NCI-H69 (cell line): Measurements from ENCODE around the gene DCLRE1C.
"Not testable (repeated sequence)": the region's sequence is repeated elsewhere in the genome, so short reads cannot be mapped to it uniquely, and the experiment has no call there.

ENCODE experiments used
- DNase-seq: peaks from one replicate; lab custom pipeline; 2025; lab: John Stamatoyannopoulos, UW

Gene DCLRE1C

DNA sequence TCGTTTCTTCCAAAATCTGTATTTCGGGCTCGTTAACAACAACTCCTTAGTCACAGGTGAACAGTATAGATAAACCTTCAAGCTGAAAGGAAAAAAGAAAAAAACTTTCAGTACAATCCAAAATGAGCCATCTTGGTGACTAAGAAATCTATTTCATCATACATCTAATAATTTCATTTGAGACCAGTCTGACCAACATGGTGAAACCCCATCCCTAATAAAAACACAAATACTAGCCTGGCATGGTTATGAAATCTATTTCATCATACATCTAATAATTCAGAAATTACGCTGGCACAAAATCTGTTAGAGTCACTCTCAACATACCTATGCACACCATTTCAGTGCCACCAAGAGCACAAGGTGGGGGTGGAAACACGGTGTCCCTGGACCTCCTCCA is 8.8 kb downstream of the DCLRE1C start:
- DNase-seq = no peak

DNA sequence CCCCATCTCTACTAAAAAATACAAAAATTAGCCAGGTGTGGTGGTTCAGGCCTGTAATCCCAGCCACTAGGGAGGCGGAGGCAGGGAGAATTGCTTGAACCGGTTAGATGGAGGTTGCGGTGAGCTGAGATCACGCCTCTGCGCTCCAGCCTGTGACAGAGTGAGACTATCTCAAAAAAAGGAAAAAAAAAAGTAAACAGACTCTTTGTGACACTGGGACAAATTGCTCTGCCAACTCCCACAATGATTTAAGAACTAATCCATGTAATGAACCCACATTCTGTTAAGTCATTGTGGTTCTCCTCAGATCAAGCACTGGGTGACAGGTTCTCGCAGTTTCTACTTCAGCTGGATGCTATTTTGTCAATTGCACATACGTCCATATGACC is 11.0 kb downstream of the DCLRE1C start:
- not testable (repeated sequence) for DNase-seq

DNA sequence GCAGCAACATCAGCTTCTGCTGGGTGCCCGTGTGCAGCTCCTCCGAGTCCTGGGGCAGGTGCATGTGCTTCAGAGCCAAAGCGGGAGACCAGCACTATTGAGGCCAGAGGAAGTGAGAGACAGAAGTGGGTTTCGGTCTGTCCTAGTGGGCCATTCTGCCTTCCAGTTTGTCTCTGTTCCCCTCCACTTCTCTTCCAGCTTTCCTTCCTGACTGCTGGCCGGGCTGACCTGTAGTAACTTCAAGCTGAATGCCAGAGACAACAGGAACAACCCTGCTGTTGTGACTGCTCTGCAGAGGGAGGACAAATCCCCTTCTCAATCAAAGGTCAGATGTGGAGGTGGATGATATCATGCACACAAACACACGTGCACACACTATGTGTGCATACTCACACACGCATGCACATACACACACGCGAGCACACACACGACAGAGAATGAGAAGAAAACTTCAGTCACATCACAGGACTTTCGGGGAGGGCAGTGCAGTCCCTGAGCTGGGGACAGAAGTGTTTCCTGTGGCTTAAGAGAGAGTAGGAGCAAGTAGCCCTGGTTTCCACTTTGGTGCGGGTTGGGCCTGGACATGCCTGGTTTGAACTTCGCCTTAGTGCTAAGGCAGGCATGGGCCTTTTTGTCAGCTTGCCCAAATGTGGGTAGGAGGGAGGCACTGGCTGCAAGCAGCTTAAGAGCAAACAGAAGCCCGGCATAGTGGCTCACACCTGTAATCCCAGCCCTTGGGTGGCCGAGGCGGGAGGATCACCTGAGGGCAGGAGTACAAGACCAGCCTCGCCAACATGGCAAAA is 11.5 kb downstream of the DCLRE1C start:
- DNase-seq = not testable (repeated sequence)

DNA sequence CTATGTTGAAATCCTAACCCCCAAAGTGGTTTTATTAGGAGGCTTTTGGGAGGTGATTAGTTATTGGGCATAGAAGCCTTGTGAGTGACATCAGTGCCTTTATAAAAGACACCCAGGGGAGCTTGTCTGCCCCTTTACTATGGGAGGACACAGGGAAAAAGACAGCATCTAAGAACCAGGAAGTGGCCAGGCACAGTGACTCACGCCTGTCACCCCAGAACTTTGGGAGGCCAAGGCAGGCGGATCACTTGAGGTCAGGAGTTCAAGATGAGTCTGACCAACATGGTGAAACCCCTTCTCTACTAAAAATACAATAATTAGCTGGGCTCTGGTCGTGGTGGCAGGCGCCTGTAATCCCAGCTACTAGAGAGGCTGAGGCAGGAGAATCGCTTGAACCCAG is 14.9 kb downstream of the DCLRE1C start:
- DNase-seq = not testable (repeated sequence)

DNA sequence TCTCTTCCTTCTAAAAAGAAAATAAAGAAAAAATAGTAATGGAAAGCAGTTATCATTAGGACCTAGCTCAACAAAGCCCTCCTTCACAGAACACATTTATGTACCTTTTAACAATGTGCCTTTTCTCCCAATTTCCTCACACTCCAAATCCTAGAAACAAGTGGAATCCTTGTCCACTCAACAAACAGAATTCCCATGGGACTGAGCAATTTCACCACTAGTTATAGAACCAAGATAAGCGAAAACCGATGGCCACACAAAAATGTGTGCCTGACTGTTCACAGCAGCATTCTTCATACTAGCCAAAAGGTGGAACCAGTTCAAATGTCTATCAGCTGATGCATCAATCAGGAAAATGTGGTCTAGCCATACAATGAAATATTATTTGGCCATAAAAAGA is 17.3 kb downstream of the DCLRE1C start:
- DNase-seq = no peak

DNA sequence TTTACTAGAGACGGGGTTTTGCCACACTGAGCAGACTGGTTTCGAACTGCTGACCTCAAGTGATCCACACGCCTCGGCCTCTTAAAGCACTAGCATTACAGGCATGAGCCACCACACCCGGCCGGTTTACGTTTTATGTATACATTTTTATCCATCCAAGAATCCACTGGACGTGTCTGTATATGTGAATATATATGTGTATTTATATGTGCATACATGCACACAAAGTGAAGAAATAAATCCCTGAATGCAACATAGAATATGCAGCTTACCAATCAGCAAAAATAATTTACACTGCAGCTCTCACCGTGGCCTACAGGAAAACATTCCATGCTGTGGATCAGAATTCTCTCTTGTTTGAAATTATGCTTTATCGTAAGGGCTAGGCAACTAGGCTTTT is 23.3 kb downstream of the DCLRE1C start:
- DNase-seq = no peak

DNA sequence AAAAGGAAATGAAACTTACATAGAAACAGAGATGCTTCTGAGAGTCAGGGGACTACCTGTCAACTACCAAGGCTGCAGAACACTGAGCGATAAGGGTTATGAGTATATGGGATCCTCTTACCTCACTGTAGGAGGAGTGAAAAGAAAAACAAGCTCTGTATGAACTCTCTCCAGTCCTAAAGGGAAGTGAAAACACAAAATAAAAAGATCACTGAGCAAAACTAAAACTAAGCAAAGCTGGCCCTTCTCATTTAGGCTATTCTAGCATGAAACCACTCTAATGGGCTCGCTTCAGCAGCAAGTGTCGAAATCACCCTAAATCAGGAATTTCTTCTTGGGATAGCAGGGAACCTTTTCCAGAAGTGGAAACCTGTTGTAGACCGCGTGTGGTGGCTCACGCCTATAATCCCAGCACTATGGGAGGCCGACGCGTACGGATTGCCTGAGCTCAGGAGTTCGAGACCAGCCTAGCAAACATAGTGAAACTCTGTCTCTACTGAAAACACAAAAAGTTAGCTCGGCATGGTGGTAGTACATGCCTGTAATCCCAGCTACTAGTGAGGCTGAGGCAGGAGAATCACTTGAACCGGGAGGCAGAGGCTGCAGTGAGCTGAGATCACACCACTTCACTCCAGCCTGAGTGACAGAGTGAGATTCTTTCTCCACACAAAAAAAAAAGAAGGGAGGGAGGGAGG is 27.0 kb downstream of the DCLRE1C start:
- DNase-seq = no peak

DNA sequence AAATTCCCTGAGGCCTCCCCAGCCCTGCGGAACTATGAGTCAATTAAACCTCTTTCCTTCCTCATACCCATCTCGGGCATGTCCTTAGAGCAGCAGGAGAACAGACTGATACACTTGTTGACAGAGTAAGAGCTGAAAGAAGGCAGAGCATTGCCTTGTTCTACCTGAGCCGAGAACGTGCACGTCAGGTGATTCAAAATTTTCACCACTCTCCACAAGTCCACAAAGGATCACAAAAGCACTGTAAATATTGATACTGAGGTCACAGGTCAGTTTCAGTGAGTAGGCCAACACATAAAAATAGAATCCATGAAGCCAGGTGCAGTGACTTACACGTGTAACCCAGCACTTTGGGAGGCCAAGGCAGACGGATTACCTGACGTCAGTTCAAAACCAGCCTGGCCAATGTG is 27.8 kb downstream of the DCLRE1C start:
- DNase-seq = no peak

DNA sequence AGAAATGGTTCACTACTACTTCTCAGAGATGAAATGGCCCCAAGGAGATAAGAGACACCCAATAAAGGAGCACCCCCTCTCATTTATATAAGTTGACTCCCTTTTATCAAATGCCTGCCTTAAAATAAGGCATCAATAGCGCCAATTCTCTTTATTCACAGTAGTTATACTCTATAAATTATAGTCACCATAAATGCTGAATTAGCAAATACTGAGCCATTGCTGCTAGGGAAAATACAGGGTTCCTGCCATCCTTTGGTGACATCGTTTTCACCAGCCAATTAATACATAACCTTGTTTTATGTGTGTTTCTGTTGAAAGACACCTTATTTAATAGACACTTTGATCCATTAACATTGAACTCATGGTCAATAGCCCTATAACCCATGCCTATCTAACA is 28.6 kb downstream of the DCLRE1C start:
- DNase-seq = no peak

DNA sequence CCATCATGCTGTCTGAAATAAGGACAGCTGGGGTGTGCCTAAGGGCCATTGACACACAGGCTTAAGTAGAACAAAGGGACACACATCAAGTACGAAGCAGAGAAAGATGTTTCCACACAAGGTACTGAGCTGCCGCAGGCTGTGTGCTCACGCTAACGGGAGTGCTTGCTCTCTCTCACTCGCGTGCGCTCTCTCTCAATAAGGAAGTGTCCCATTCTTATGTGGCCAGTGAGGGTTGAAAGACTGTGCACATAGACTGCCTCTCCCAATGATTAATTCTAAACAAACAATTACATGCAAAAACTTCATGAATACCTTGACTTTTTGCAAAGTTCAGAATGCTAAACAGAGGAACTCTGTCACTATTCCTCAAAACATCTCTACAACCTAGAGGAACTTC is 29.9 kb downstream of the DCLRE1C start:
- no peak for DNase-seq

DNA sequence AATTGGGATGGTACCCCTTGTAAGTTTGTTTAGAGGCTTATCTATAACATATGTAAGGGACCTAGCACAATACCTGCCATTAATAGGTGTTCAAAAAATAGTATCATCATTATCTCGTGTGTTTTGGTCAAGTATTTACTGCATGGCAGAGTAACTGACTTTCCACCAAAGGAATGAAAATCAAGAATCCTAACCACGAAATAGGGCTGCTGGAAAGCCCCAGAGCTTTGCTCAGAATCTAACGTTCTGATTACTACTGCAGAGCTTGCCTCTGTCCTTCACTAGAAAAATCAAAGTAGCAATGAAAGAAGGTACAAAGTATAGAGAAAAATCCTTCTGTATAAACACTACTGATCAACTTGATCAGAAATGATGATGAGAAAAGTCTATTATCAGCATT is 34.9 kb downstream of the DCLRE1C start:
- DNase-seq = no peak

DNA sequence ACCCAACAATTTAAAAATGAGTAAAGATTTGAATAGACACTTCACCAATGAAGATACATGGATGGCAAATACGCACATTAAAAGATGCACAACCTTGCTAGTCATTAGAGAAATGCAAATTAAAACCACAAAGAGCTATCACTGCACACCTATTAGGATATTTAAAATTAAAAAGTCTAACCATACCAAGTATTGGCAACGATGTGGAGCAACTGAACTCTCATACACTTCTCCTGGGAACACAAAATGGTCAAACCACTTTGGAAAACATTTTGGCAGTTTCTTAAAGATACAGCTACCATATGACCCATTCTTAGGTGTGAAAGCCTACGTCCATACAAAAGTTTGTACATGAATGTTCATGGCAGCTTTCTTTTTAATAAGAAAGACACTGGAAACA is 36.1 kb downstream of the DCLRE1C start:
- DNase-seq = no peak

DNA sequence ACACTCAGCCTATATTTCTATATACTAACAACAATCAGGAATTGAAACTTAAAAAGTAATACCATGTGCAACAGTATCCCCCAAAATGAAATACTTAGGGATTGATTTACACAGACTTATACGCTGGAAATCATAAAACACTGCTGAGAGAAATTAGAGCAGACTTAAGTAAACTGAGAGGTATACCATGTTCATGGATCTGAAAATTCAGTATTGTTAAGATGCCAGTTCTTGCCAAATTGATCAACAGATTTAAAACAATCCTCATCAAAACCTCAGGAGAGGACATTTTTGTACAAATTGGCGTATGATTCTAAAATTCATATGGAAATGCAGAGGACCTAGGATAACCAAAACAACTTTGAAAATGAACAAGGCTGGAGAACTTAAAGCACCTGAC is 37.3 kb downstream of the DCLRE1C start:
- DNase-seq = no peak

DNA sequence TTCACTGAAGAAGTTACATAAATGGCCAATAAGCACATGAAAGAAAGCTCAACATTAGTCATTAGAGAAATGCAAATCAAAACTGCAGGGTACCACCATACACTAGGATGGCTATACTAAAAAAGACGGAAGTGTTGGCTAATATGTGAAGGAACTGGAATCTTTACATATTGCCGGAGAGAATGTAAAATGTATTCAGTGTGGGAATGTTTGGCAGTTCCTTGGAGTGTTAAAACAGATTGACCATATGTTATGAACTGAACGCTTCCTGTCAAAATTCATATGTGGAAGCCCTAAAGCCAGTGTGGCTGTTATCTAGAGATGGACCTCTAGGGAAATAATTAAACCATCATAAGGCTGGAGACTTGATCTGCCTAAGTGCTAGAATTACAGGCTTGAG is 42.1 kb downstream of the DCLRE1C start:
- DNase-seq = no peak

DNA sequence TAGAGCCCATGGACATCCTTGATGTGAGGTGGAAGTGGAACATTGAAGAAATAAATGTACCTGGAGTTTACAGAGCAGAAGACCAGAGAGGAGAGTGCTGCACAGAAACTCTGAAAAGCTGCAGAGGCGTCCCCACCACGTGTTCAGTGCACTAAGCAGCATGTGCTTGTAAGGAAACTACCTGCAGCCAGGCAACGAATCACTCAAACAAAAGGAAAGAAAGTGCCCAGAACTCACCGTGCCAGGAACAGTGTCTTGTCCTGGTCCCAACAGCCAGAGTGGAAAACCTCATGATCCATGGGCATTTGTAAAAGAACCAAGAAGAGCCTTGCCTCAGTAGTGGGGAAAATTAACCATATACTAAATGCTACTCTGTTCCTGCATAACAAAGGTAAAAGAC is 42.9 kb downstream of the DCLRE1C start:
- no peak for DNase-seq

DNA sequence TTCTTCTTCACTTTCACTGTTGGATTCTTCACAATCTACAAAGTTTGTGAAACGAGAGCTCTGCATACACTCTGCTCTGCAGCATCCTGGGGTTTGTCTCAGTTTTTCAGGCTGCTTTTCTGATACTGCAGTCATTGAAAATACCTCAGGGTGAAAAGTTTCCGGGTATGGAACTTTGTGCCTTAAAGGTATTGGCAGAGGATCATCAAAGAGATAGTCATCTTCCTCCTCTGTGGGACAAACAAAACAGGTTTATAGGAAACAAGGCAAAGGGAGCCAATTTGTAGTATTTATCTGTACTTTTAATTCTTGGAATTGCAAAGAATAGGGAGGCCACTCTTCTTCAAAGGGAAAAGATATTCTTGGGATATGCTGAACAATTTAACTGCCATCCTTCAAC is 44.8 kb downstream of the DCLRE1C start:
- no peak for DNase-seq

DNA sequence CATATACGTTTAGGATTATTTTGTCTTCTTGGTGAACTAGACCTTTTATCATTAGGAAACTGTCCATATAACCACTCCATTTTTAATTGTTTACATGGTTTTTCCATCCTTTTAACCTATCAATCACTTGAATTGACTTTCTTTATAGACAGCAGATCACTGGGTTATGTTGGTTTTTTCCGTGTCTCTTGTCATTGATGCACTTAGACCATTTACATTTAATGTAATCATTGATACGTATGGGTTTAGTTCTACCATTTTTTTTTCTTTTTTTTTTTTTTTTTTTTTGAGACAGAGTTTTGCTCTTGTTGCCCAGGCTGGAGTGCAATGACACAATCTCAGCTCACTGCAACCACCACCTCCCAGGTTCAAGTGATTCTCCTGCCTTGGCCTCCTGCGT is 46.3 kb downstream of the DCLRE1C start:
- not testable (repeated sequence) for DNase-seq

DNA sequence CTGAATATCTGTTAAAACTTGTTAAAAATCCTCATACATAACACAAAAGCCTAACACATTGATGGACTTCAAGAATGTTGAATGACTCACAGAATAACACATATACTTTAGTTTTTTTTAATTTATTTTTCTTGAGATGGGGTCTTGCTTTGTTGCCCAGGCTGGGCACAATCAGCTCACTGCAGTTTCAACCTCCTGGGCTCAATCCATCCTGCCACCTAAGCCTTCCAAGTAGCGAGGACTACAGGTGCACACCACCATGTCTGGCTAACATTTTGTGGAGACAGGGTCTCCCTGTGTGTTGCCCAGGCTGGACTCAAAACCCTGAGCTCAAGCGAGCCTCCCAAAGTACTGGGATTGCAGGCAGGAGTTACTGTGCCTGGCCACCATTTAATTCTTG is 47.1 kb downstream of the DCLRE1C start:
- DNase-seq = no peak

DNA sequence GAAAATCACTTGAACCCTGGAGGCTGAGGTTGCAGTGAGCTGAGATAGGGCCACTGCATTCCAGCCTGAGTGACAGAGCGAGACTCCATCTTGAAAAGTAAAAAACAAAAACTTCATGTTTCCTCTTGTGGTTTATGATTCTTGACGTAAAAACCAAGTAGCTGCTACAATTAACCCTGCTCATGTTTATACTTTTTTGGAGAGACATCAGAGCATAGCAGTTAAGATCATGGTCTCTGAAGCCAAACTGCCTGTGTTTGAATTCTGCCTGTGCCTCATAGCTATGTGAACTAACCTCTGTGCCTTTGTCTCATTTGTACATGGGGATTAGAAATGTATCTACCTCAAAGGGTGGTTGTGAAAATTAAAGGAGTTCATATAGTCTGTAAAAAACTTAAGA is 48.0 kb downstream of the DCLRE1C start:
- DNase-seq = no peak

DNA sequence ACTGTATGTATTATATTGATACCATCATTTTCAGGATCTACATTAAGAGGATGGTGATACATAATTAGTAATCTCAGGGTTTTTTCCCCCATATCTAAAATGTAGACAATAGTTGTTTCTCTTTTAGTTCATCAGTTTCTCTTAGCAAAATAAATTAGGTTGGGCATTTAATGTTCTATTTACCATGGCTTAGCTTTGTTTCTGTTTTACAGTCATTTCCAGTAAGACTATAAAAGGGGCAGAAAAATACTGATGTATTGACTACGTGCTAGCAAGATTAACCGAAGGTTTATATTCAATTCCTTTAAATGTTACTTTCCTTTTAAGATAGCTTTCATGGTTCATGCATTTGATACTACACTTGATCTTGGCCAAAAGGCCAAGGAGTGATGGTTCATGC is 49.0 kb downstream of the DCLRE1C start:
- DNase-seq = no peak

DNA sequence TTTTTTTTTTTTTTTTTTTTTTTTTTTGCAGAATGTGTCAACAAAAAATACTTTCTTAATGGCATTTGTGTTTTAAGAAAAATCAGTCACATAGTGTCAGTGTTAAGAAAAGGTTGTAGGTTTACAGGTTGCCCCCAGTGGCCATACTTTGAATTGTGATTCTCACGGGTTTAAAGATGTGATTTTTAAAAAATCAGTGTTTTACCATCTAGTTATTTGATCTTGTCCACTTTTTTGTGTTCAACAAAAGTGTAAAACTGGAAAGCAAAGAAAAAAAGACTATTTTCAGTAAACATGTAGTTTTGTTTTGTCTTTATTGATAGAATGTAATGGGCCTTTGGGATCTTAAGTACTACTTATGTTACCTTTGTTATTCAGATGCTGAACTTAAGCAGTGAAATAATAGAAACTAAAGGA is 49.6 kb downstream of the DCLRE1C start:
- peak; percentile 16 for DNase-seq

DNA sequence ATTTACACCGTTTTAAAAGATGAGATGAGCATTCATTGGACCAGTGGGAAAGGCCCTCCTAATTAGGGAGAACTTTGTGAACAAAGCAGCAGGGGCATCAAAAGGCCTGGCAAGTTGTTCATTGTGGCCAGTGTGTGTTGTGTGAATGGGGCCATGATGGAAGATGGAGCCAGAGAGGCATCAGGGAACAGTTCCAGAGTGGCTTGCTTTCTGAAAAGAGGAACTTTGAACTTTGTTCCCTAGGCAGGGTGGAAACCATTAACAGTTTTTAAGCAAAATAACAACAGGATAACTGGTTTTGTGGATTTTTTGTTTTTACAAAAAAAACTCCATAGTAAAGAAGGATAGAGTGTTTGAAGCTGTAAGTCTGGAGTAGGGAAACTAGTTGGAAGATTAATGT is 62.7 kb downstream of the DCLRE1C start:
- DNase-seq = no peak

DNA sequence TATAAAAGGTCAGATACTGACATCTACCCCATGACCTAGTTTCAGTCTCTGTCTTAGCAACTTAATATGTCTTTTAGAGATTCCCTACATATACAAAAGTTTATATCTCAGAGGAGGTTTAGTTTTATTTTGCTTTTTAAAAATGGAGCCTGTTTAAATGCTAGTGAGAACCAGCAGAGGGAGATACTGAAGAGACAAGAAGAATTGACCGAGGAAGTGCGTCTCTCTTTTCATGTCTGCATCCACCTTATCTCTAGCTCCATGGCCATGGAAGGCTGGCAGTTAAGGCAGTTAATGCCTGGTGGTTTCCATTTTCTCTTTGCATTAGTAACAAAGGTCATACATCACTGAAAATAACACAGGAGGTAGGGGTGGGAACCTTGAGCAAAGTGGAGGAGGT is 64.6 kb downstream of the DCLRE1C start:
- no peak for DNase-seq

DNA sequence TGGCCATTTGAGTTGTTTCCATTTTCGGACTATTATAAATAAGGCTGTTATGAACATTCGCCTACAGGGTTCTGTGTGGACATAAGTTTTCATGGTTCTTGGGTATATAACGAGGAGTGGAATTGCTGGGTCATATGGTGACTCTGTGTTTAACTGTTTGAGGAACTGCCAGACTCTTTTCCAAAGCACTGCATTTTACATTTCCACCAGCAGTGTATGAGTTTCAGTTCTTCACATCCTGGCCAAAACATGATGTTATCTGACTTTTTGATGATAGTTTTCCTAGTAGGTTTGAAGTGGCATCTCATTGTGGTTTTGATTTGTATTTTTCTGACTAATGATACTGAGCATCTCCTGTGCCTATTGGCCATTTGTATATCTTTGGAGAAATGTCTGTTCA is 69.8 kb downstream of the DCLRE1C start:
- DNase-seq = no peak
